GM23248 (cell line): Measurements from ENCODE around the gene ARHGAP26.

Experiments used
- EZH2 ChIP-seq: fragments of 200-600 bp; sonication (generic); IDR thresholded peaks from 2 replicates; pipeline ENCODE4 v1.6.1; 2018; ENCODE audit warnings: antibody characterized with exemption, mild to moderate bottlenecking; ENCODE audit not compliant: insufficient read depth, poor library complexity, severe bottlenecking
- EZH2phosphoT487 ChIP-seq: fragments of 200-600 bp; sonication (generic); IDR thresholded peaks from 2 replicates; pipeline ENCODE4 v1.6.1; 2018; ENCODE audit warnings: antibody characterized with exemption, moderate library complexity, mild to moderate bottlenecking, low read depth; ENCODE audit not compliant: insufficient read depth

DNA sequence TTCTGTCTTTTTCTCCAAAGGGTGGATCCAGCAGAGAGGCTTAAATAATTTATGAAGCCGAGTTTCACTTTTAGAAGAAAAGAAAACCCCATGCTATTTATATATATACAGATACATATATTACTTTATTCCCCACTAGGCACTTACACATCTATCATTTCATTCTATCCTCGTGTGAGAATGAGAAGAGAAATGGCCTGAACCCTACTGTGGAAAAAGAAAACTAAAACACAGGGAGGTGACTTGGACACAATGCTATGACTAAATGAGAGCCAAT lies 438.1 kb downstream of the ARHGAP26 start:
- TF ChIP-seq EZH2phosphoT487 (no peak), EZH2 (no peak)
